GM13976 (cell line): ENCODE data around the gene SETDB2.

Experiments used
- DNase-seq: peaks from one replicate; pipeline ENCODE4 v3.0.0; 2012; ENCODE audit warnings: low spot score
- in situ Hi-C: fragments of 300-500 bp; cut with MboI; formaldehyde crosslinking; loops from one replicate; pipeline ENCODE4 v1.12.0; 2022; ENCODE audit warnings: low sequenced_read_pairs, mixed read lengths, inconsistent platforms; ENCODE audit not compliant: unreplicated experiment
- TF ChIP-seq, protein P1 (sequence below): IDR thresholded peaks from 2 replicates; pipeline ENCODE4 v1.5.1; 2012; ENCODE audit warnings: borderline replicate concordance, mild to moderate bottlenecking; ENCODE audit not compliant: insufficient read depth; ENCODE audit errors: extremely low read depth, missing control alignments, control extremely low read depth

Gene SETDB2

GRCh38 chr13:49448753-49449152 lies 4.7 kb downstream of the SETDB2 start:
- DNase-seq: no peak
- in situ Hi-C loops: no loop called here
- TF ChIP-seq, protein P1, sequence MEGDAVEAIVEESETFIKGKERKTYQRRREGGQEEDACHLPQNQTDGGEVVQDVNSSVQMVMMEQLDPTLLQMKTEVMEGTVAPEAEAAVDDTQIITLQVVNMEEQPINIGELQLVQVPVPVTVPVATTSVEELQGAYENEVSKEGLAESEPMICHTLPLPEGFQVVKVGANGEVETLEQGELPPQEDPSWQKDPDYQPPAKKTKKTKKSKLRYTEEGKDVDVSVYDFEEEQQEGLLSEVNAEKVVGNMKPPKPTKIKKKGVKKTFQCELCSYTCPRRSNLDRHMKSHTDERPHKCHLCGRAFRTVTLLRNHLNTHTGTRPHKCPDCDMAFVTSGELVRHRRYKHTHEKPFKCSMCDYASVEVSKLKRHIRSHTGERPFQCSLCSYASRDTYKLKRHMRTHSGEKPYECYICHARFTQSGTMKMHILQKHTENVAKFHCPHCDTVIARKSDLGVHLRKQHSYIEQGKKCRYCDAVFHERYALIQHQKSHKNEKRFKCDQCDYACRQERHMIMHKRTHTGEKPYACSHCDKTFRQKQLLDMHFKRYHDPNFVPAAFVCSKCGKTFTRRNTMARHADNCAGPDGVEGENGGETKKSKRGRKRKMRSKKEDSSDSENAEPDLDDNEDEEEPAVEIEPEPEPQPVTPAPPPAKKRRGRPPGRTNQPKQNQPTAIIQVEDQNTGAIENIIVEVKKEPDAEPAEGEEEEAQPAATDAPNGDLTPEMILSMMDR: no peak

DNA sequence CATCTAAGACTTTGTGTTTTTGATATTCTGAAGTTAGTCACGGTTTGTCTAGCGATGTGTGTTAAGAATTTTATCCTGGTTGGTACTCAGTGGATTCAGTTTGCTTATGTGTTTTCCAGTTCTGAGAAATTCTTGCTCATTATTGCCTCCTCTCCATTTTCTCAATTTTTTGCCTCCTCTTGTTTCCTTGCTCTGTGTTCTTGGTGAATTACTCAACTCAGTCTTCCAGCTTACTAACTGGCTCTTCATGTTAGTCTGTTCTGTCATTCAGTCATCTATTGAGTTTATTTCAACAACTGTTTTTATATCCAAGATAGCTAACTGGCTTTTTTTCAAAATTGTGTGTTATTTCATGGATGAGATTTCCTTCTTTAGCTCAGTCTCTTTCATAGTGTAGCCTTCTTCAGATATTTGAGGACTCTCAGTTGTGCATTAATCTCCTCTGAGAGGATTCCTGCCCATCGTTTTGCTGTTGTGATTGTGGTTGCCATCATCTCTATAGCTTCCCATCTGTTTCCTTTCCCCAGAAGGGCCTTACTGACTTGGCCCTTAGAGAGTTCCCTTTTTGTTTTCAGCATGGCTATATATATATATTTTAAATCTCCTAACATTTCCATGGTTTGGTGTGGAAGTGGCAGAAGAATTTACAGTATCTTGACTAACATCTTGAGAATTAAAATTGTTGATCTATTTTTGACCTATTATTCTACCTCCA lies 6.2 kb downstream of the SETDB2 start:
- in situ Hi-C loops: no loop called here
- DNase-seq: no peak

GRCh38 chr13:49452725-49453457 lies 8.8 kb downstream of the SETDB2 start:
- in situ Hi-C loops: no loop called here
- DNase-seq: no peak
- TF ChIP-seq, protein P1: no peak

More for the DNA sequence above, 6.2 kb downstream of the SETDB2 start:
- TF ChIP-seq, protein P1: no peak

DNA sequence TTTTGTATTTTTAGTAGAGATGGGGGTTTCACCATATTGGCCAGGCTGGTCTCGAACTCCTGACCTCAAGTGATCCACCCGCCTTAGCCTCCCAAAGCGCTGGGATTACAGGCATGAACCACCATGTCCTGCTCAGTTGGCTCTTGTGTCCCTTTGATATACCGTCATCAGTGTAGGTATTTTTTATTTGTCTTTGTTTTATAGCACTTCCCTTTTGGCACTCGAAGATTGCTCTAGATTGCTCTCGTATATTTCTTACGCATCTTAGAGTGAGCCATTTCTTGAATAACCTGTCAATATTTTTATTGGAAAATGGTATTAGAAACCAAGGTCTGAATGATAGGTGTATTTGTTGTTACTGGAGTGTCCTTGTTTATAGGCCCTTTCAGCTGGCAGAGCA lies 9.4 kb downstream of the SETDB2 start:
- in situ Hi-C loops: no loop called here
- TF ChIP-seq, protein P1: no peak
- DNase-seq: no peak

GRCh38 chr13:49454388-49455006 lies 10.4 kb downstream of the SETDB2 start:
- in situ Hi-C loops: no loop called here
- DNase-seq: peak; percentile 56
- TF ChIP-seq, protein P1: no peak

DNA sequence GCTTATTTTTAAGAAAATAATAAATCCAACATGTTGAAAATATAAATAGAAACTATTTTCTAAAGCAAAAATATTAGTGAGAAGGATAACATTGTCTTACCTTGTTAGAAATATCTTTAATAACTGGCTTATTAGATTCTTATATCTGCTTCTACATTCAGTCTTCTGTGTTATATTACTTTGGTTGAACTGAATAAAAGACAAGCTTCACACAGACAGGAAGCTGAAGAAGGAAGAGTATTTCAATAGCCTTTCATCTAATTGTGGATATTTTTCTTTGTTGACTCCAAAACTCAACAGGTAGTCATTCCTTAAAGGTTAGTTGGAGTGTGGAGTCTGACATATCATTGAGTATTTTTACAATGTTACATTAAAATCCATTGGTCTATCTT lies 10.9 kb downstream of the SETDB2 start:
- DNase-seq: no peak
- in situ Hi-C loops: no loop called here
- TF ChIP-seq, protein P1: no peak
